ENCODE measurements around the gene PDIA6.
"Not testable (repeated sequence)": the region's sequence is repeated elsewhere in the genome, so short reads cannot be mapped to it uniquely, and the experiment has no call there.

The PDIA6 gene

GRCh38 chr2:10832203-10832936 is 19.8 kb upstream of the PDIA6 start:
- peak; percentile 90 for DNase-seq

- DNase-seq, result no peak
These were observed 18.9 kb upstream of the PDIA6 start for GRCh38 chr2:10831400-10831985.

DNA sequence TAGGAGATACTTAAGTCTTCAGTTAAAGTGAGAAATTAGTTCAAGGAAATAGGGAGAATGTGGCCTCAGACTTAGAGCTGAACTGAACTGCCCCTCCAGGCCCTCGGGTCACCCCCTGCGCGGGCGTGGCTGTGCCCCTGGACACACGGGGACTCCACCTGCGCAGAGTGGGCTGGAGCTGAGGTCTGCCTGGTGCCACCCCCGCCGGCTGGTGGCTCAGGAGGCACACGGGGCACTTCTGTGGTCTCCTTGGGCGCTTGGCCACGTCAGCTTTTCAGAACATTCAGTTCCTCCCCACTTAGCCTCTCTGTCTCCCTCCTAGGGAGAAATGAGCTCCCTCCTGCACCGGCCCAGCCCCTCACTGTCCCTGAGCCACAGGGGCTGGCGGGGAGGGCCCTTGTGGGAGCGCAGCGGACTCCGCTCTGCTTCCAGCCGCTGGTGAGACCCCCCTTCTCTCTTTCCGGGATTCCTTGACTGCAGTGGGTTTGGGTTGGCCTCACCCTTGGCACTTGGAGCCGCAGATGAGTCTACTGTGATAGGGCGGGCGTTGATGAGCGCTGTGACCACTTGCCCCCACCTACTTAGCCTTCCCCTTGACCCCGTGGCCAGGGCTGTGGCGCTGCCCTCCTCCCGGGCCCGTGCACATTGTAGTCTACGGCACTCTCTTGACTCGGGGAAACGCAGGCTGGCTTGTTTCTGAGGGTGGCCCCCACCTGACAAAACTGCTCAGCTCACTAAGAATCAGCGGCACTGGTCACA is 18.2 kb upstream of the PDIA6 start:
- DNase-seq, result no peak

DNA sequence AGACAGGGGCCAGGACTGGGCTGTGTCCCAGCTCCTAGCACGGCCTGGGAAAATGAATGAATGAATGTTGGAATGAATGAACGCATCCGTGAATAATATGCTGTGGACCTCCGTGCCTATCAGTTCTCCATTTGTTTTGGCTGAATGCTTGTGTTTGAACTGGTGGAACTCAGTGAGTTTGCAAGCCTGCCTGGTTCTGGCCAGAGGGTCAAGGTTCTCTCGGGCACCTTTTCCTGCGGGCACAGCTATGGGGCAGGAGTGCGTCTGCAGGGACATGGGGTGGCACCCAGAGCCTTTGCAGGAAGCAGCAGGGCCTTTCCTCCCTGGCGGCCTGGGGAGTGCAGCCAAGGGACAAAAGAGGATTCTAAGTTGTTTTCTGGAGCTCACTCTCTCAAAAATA is 17.6 kb upstream of the PDIA6 start:
- DNase-seq, result no peak

GRCh38 chr2:10829299-10829698 is 16.7 kb upstream of the PDIA6 start:
- DNase-seq, result peak; percentile 11

- DNase-seq, result no peak
These were observed 15.8 kb upstream of the PDIA6 start for GRCh38 chr2:10828346-10828745.

- DNase-seq, result no peak
These were observed 14.0 kb upstream of the PDIA6 start for GRCh38 chr2:10826625-10827024.

DNA sequence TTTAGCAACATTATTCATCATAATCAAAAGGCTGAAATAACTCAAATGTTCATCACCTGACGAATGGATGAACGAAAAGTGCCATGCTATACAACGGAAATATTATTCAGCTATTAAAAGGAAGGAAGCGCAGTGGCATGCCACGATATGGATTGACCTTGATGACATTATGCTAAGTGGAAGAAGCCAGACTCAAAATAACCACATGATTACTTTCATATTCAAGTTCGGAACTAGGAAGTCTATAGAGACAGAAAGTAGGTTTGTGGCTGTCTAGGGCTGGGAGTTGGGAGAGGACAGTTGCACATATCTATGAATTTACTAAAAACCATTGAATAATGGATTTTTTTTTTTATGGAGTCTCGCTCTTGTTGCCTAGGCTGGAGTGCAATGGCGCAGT is 13.4 kb upstream of the PDIA6 start:
- DNase-seq, result no peak

GRCh38 chr2:10824191-10824590 is 11.6 kb upstream of the PDIA6 start:
- no peak for DNase-seq

DNA sequence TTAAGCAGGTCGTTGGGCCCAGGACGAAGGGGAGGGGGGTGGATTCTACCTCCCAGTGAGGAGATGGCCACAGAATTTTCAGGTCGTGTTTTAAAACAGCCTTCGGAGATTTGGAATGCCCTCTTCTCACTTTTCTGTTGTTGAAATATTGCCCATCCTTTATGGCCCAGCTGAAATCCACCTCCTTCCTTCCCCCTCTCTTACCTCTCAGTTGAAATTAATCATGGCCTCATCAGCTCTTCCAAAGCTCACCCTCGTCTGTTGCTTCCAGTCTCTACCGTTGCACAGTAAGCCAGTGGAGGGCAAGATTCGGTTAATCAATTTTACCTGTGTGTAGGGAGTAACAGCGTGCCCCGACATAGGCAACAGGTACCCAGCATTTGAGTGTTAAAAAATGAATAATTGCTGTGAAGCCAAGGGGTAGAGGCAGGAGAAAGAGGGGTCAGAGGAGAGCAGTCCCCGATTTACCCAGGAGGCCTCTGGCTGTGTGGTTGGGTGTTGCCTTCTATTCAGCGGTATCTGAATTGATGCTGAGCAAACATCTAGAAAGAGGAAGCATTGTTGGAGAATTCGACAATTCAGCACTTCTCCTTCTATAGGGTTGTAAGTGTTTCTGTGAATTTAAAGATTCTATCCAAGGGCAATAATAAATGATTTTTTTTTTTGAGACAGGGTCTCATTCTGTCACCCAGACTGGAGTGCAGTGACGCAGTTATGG is 8.6 kb upstream of the PDIA6 start:
- DNase-seq, result peak; percentile 57

GRCh38 chr2:10820562-10820961 is 8.0 kb upstream of the PDIA6 start:
- DNase-seq, result no peak

DNA sequence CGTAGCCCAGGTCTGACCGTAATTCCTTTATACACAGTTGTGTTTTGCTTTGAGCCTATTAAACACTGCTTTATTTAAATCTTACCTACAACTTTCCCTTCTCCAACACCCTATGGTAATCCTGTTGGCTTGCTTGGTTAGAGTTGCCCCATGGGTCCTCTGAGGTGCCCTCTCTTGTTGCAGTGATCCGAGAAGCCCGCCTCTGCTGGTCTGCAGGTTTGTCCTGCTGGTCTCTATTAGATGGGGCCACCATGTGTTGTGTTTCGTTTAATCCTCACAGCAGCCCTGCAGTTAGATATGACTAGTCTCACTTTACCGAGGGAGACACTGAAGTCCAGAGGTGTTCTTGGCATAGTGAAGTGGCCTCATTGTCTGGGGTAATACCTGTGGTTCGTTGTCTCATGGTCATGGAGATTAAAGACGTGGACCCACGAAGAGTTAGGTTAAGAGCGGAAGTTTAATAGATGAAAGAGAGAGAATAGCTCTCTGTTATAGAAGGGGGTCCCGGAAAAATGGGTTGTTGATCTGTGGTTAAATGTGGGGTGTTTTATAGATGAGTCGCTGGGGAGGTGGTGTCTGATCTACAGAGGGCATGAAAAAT is 7.2 kb upstream of the PDIA6 start:
- no peak for DNase-seq

DNA sequence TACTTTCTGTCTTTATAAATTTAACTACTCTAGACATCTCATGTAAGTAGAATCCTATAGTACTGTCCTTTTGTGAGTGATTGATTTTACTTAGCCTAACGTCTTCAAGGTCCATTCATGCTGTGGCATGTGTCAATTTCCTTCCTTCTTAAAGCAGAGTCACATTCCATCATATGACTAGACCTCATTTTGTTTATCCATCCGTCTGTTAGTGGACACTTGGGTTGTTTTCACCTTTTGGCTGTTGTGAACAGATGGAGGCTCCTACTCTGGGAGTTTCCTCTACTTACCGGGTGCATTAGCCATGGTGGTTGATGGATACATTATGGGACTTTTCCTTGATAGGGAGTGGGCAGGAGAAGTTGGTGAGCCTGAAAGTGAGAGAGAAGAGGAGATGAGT is 6.4 kb upstream of the PDIA6 start:
- no peak for DNase-seq

DNA sequence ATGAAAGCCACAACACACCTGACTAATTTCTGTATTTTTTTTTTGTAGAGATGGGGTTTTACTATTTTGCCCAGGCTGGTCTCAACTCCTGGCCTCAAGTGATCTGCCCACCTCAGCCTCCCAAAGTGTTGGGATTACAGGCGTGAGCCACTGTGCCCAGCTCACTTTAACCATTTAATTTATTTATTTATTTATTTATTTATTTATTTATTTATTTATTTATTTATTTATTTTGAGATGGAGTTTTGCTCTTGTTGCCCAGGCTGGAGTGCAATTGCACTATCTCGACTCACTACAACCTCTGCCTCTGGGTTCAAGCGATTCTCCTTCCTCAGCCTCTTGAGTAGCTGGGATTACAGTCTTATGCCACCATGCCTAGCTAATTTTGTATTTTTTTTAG is 5.7 kb upstream of the PDIA6 start:
- not testable (repeated sequence) for DNase-seq

GRCh38 chr2:10817413-10817812 is 4.8 kb upstream of the PDIA6 start:
- DNase-seq, result peak; percentile 24

- DNase-seq, result no peak
These were observed 2.2 kb upstream of the PDIA6 start for GRCh38 chr2:10814571-10815331.

GRCh38 chr2:10814142-10814541 is 1.6 kb upstream of the PDIA6 start:
- DNase-seq, result no peak

GRCh38 chr2:10813163-10814138 is 866 bp upstream of the PDIA6 start:
- DNase-seq, result not testable (repeated sequence)

GRCh38 chr2:10811517-10811916 is 1.1 kb downstream of the PDIA6 start:
- DNase-seq, result no peak

- DNase-seq, result peak; percentile 52
These were observed 2.1 kb downstream of the PDIA6 start for GRCh38 chr2:10810202-10811161.

Data from hematopoietic multipotent progenitor cell treated with erythropoietin and hydrocortisone succinate and interleukin-3 and kit ligand, for 4 days (in vitro differentiated cells).